Effector CD4-positive, alpha-beta T cell (primary cell): Measurements from ENCODE around the gene HSPA1B.
A peak's percentile ranks its signal among the peaks of the same experiment; 100 is the strongest.
"Not testable (repeated sequence)": the region's sequence is repeated elsewhere in the genome, so short reads cannot be mapped to it uniquely, and the experiment has no call there.

ENCODE experiments used
- DNase-seq: peaks from one replicate; pipeline ENCODE4 v3.0.0-alpha.2; 2020

The HSPA1B gene

GRCh38 chr6:31799781-31800180, 27.8 kb upstream of the HSPA1B start:
- no peak for DNase-seq

DNA sequence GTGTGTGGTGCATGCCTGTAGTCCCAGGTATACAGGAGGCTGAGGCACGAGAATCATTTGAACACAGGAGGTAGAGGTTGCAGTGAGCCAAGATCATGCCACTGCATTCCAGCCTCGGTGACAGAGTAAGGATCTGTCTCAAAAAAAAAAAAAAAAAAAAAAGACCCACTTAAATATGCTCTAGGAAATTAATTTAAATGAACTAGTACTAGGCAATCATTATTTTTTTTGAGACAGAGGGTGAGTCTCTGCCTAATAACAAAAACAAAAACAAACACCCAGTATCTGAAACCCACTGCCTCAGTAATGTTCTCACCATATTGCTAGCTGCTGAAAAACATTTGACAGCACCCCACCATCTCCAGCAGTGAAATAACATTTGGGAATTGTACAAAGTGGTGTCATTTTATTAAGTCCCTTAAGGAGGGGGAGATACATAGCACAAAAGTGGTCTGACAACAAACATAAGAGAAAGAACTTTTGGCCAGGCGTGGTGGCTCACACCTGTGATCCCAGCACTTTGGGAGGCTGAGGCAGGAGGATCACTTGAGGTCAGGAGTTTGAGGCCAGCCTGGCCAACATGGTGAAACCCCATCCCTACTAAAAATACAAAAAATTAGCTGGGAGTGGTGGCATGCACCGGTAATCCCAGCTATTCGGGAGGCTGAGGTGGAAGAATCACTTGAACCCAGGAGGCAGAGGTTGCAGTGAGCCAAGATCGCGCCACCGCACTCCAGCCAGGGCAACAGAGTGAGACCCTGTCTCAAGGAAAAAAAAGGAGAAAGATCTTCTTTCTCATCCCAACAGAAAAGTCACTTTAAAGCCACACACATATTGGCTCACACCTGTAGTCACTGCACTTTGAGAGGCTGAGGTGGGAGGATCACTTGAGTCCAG, 26.3 kb upstream of the HSPA1B start:
- DNase-seq, result not testable (repeated sequence)

- DNase-seq, result no peak
These were observed 21.5 kb upstream of the HSPA1B start for GRCh38 chr6:31805939-31806469.

DNA sequence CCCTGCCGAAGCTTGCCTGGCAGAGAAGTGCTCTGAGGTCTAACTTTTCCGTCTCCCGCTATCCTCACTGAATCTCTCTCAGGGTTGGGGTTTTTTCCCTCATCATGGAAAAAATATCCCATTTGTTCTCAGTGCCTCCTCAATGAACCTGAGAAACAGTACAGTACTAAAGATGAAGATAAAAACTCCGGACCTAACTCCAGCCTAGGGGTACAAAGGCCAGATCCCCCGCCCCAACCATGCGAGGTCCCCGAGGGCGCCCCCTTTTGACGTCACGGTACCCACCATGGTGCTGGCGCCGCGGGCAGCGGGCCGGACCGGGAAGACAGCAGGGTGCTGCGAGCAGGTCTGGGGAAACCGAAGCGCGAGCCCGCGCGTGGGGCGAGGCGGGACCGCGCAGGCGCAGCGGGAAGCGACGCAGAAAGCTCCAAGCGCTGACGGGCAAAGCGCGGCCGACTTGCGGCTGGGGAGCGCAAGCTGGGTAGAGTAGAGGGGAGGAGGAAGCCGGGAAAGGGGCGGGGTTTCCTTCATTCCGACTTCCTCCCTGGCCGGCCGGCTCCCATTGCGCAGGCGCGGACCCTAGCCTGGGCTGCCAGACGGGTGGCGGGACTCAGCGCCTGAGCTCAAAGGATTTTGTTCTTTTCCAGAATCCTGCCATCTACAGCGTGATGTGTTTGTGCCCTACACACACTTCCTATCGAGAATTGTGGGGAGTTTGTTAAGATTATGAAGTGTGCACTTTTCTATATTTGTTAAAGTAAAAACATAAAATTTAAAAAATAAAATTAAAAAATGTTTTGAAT, 20.9 kb upstream of the HSPA1B start, which contains the start of gene LSM2:
Gene LSM2 (minus strand): TSS at position 497 of the 803 bp plus-strand sequence. CDS start 209 bp downstream, at position 288.
- DNase-seq, result peak; percentile 95

- DNase-seq, result not testable (repeated sequence)
These were observed 18.9 kb upstream of the HSPA1B start for GRCh38 chr6:31808599-31808998.

DNA sequence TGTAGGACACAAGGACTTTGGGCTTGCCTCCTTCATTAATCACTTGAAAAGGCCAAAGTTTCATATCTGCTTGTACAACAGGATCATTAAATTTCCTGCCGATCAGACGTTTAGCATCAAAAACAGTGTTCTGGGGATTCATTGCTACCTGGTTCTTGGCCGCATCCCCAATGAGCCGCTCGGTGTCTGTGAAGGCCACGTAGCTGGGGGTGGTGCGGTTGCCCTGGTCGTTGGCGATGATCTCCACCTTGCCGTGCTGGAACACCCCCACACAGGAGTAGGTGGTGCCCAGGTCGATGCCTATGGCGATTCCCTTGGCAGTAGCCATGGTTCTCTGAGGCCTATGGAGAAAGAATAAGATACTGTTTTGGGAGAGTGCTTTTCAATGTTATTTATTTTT, 15.9 kb upstream of the HSPA1B start:
- DNase-seq, result no peak

- no peak for DNase-seq
These were observed 14.1 kb upstream of the HSPA1B start for GRCh38 chr6:31813465-31813849.

DNA sequence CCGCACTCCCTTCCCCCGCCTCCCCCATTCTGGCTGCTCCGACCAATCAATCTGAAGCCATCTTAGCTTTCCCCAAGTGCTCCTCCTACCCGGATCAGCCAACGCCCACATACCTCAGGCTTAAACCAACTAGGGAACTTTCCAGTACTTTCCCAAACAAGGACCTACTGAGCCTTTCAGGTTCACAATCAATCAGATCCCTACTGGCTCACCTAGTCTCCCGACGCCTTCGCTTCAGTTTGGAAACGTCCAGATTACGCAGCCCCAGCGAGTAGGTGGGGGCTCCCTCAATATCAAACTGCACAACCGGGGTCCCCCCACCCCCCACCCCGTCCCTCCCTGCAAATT, 12.9 kb upstream of the HSPA1B start:
- DNase-seq, result peak; percentile 56

DNA sequence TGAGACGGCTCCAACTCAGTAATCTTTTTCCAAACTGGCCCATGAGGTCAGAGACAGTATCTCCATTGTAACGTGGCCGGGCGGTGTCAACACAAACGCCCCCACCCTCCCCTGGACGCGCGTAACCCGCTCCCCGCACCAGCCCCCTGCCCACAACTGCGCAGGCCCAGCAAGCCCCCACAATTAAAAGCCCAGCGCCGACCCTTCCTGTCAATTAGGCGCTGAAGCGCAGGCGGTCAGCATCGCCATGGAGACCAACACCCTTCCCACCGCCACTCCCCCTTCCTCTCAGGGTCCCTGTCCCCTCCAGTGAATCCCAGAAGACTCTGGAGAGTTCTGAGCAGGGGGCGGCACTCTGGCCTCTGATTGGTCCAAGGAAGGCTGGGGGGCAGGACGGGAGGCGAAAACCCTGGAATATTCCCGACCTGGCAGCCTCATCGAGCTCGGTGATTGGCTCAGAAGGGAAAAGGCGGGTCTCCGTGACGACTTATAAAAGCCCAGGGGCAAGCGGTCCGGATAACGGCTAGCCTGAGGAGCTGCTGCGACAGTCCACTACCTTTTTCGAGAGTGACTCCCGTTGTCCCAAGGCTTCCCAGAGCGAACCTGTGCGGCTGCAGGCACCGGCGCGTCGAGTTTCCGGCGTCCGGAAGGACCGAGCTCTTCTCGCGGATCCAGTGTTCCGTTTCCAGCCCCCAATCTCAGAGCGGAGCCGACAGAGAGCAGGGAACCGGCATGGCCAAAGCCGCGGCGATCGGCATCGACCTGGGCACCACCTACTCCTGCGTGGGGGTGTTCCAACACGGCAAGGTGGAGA, 12.3 kb upstream of the HSPA1B start, which contains the start of the genes HSPA1A and HSPA1L:
Gene HSPA1A (plus strand): TSS at position 519 of the 814 bp plus-strand sequence. CDS start 214 bp downstream, at position 733.
Gene HSPA1L (minus strand): TSS at position 259 of the 814 bp plus-strand sequence. CDS start 3,311 bp downstream, outside the sequence.
- peak; percentile 39 for DNase-seq

DNA sequence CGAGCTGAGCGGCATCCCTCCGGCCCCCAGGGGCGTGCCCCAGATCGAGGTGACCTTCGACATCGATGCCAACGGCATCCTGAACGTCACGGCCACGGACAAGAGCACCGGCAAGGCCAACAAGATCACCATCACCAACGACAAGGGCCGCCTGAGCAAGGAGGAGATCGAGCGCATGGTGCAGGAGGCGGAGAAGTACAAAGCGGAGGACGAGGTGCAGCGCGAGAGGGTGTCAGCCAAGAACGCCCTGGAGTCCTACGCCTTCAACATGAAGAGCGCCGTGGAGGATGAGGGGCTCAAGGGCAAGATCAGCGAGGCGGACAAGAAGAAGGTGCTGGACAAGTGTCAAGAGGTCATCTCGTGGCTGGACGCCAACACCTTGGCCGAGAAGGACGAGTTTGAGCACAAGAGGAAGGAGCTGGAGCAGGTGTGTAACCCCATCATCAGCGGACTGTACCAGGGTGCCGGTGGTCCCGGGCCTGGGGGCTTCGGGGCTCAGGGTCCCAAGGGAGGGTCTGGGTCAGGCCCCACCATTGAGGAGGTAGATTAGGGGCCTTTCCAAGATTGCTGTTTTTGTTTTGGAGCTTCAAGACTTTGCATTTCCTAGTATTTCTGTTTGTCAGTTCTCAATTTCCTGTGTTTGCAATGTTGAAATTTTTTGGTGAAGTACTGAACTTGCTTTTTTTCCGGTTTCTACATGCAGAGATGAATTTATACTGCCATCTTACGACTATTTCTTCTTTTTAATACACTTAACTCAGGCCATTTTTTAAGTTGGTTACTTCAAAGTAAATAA, 10.2 kb upstream of the HSPA1B start:
- not testable (repeated sequence) for DNase-seq

DNA sequence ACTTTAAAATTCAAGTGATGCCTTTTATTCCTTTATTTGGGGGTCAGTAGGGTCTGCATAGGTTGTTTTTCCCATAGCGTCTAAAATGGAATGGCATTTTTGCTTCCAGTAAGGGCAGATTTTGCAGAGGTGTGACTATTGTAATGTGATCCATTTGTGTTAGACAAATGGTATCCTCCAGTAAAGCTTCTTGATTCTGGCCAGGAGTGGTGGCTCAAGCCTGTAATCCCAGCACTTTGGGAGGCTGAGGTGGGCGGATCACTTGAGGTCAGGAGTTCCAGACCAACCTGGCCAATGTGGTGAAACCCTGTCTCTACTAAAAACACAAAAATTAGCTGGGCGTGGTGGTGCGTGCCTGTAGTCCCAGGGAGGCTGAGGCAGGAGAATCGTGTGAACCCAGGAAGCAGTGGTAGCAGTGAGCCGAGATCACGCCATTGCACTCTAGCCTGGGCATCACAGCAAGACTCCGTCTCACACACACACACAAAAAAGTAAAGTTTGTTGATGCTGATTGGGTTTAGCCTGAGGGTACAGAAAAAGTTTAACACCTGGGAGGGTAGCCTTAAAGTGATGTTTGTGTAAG, 9.5 kb upstream of the HSPA1B start:
- DNase-seq, result not testable (repeated sequence)

GRCh38 chr6:31819871-31820299, 7.7 kb upstream of the HSPA1B start:
- no peak for DNase-seq

GRCh38 chr6:31820399-31820798, 7.1 kb upstream of the HSPA1B start:
- not testable (repeated sequence) for DNase-seq

DNA sequence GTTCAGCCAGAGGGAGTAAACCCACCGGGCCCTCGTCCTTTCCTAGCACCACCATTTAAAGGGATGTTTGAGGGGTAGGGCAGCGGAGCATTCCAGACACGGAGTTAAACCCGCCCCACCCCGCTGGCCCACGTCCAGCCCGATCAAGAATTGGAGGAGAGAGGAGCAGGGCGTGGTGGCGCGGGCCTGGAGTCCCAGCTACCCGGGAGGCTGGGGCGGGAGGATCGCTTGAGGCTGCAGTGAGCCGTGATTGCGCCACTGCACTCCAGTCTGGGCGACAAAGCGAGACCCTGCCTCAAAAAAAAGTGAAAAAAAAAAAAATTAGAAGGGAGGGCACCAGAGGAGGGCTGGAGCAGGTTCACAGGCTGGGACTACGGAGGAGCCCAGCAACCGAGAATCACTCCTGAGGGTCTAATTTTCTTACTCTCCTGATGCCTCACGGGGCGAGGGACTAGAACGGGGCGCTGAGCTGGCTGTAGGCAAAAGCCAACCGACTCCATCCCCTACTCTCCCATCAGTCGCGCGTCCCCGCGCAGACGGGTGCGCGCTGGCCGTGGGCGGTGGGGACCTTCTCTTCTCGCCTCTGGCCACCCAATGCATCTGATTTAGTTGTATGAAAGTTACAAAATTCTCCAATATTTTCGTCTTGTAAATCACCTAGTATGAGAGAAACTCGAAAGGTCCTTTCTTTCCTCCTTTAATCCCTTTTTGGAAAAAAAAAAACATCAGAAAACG, 6.1 kb upstream of the HSPA1B start:
- no peak for DNase-seq

GRCh38 chr6:31822036-31822821, 5.3 kb upstream of the HSPA1B start:
- peak; percentile 54 for DNase-seq

DNA sequence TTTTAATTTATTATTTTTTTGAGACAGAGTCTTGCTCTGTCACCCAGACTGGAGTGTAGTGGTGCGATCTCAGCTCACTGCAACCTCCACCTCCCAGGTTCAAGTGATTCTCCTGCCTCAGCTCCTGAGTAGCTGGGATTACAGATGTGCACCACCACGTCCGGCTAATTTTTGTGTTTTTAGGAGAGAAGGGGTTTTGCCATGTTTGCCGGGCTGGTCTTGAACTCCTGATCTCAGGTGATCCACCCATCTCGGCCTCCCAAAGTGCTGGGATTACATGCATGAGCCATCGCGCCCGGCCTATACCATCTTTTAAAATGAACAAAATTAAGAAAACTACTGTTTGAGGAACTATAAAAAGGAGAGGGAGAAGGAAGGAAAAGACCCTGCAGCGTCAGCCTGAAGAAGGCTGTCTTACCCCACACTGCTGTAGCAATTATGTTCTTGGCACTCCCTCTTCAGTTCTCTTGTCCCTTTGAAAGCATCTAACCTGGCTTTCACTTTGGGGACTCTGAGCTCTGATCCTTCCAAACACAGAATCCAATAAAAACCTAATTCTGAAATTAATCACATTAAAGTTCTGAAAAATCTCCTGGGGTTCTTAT, 3.8 kb upstream of the HSPA1B start:
- not testable (repeated sequence) for DNase-seq

DNA sequence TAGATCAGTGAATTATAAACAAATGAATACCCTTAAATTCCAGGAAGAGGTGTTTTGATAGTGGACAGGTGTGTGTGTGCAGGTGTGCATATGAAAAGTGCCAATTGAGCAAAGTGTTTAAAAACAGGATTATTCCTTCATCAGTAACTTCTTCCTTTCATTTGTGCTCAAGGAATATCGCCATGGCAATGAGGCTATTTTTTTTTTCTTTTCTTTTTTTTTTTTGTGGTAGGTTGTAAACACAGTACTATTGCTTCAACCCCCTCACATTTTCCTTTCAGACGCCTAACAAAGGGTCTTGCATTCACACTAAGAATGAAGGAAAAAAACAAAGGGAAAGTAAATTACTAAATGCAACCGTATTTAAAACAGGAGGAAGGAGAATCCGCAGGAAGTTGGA, 2.0 kb upstream of the HSPA1B start:
- DNase-seq, result no peak

- no peak for DNase-seq
These were observed 699 bp upstream of the HSPA1B start for GRCh38 chr6:31826793-31827285.
